SK-N-SH (cell line): ENCODE measurements around the gene LCMT1. TPM values are rescaled to one million over a fixed set of nuclear protein-coding genes. Genes with fewer than 3 reads are reported as not detected.

Source experiments
- CTCF ChIA-PET: fragments of 300-600, 350-600 bp; formaldehyde crosslinking; extraction: SDS; loops from one replicate; lab custom pipeline; 2021; lab: Yijun Ruan, JAX
- POLR2A ChIA-PET: fragments of 350-600 bp; sonication (Branson Sonifier 250); formaldehyde crosslinking; extraction: SDS; loops from one replicate; lab custom pipeline; 2020; ENCODE audit warnings: antibody characterized with exemption, inconsistent platforms; lab: Yijun Ruan, JAX
- DNase-seq: peaks from one replicate; pipeline ENCODE4 v3.0.0; 2012
- H2AFZ ChIP-seq: fragments of 200-600 bp; sonication (generic); 2 replicates; pipeline ENCODE4 v1.8.1; 2016; ENCODE audit warnings: antibody characterized with exemption, mild to moderate bottlenecking, low read depth
- H3F3A ChIP-seq: fragments of 200-600 bp; sonication (generic); replicated peaks from 2 replicates; pipeline ENCODE3; 2016; ENCODE audit warnings: antibody characterized with exemption, mild to moderate bottlenecking; ENCODE audit not compliant: insufficient read depth
- H3K27ac ChIP-seq, 2 experiments: fragments of 200-500 bp in 1 of 2; fragments of 200-600 bp in 1 of 2; sonication (Bioruptor generic) in 1 of 2; sonication (generic), shearing (Covaris generic) in 1 of 2; 2 replicates each; pipeline versions ENCODE4 v1.5.1 to v1.6.1; 2014 to 2016; ENCODE audit warnings: low read depth in 2 of 2, inconsistent platforms in 1 of 2, low read length in 1 of 2, mild to moderate bottlenecking in 1 of 2, mixed read lengths in 1 of 2
- H3K27me3 ChIP-seq: fragments of 200-600 bp; sonication (generic), shearing (Covaris generic); 2 replicates; pipeline ENCODE4 v1.6.1; 2016; ENCODE audit warnings: mixed run types; ENCODE audit not compliant: insufficient read depth
- H3K36me3 ChIP-seq, 2 experiments: fragments of 200-500 bp in 1 of 2; fragments of 200-600 bp in 1 of 2; sonication (Bioruptor generic) in 1 of 2; sonication (generic) in 1 of 2; replicated peaks in 1 of 2; 2 replicates each; pipeline versions ENCODE3 to v1.5.1; 2014 to 2016; ENCODE audit warnings: low read length in 1 of 2, mild to moderate bottlenecking in 1 of 2; ENCODE audit not compliant: insufficient read depth in 2 of 2, control insufficient read depth in 1 of 2
- H3K4me1 ChIP-seq, 2 experiments: fragments of 200-500 bp in 1 of 2; fragments of 200-600 bp in 1 of 2; sonication (Bioruptor generic) in 1 of 2; sonication (generic), shearing (Covaris generic) in 1 of 2; 2 replicates each; pipeline versions ENCODE4 v1.5.1 to v1.6.1; 2014 to 2016; ENCODE audit warnings: low read depth in 1 of 2, low read length in 1 of 2, mixed run types in 1 of 2; ENCODE audit not compliant: insufficient read depth in 2 of 2, control insufficient read depth in 1 of 2
- H3K4me2 ChIP-seq: fragments of 200-600 bp; sonication (generic), shearing (Covaris generic); 2 replicates; pipeline ENCODE4 v1.6.1; 2017; ENCODE audit warnings: mixed run types
- H3K4me3 ChIP-seq, 2 experiments: fragments of 200-500 bp in 1 of 2; fragments of 200-600 bp in 1 of 2; sonication (Bioruptor generic) in 1 of 2; sonication (generic), shearing (Covaris generic) in 1 of 2; 2 replicates each; pipeline versions ENCODE4 v1.5.1 to v1.8.1; 2014 to 2016; ENCODE audit warnings: low read depth in 2 of 2, inconsistent platforms in 1 of 2, low read length in 1 of 2, mild to moderate bottlenecking in 1 of 2, mixed read lengths in 1 of 2, moderate library complexity in 1 of 2
- H3K79me2 ChIP-seq: fragments of 200-600 bp; sonication (generic); 2 replicates; pipeline ENCODE4 v1.8.1; 2017; ENCODE audit warnings: mild to moderate bottlenecking; ENCODE audit not compliant: insufficient read depth
- H3K9ac ChIP-seq: fragments of 200-600 bp; sonication (generic); 2 replicates; pipeline ENCODE4 v1.6.1; 2017; ENCODE audit warnings: mixed run types
- H3K9me2 ChIP-seq: fragments of 200-600 bp; sonication (generic); 2 replicates; pipeline ENCODE4 v1.6.1; 2017; ENCODE audit warnings: mixed run types
- H3K9me3 ChIP-seq: fragments of 200-600 bp; sonication (generic); 2 replicates; pipeline ENCODE4 v1.6.1; 2017; ENCODE audit warnings: mixed run types, mild to moderate bottlenecking, moderate library complexity
- H4K20me1 ChIP-seq: fragments of 200-600 bp; sonication (generic); 2 replicates; pipeline ENCODE4 v1.6.1; 2017; ENCODE audit warnings: mild to moderate bottlenecking, mixed run types; ENCODE audit not compliant: insufficient read depth
- CHD2 ChIP-seq: fragments of 150-350 bp; IDR thresholded peaks from 2 replicates; pipeline ENCODE4 v1.6.1; 2018; ENCODE audit warnings: low read length; ENCODE audit not compliant: partially characterized antibody
- FOSL2 ChIP-seq: IDR thresholded peaks from 2 replicates; pipeline ENCODE4 v1.4.0; 2012; ENCODE audit warnings: low read depth, mild to moderate bottlenecking, moderate library complexity, borderline replicate concordance
- GABPA ChIP-seq: IDR thresholded peaks from 2 replicates; pipeline ENCODE4 v1.4.0; 2012; ENCODE audit warnings: low read depth, mild to moderate bottlenecking
- GATA2 ChIP-seq: sonication (generic); formaldehyde crosslinking; IDR thresholded peaks from 2 replicates; pipeline ENCODE4 v1.5.0; 2020; ENCODE audit warnings: mild to moderate bottlenecking, missing genetic modification reagents
- JUND ChIP-seq: IDR thresholded peaks from 2 replicates; pipeline ENCODE4 v1.4.0; 2012
- NFIC ChIP-seq: IDR thresholded peaks from 2 replicates; pipeline ENCODE4 v1.4.0; 2012; ENCODE audit warnings: borderline replicate concordance
- POLR2AphosphoS5 ChIP-seq: IDR thresholded peaks from 2 replicates; pipeline ENCODE4 v1.6.1; 2012; ENCODE audit warnings: low read depth, low read length
- RCOR1 ChIP-seq: fragments of 150-350 bp; IDR thresholded peaks from 2 replicates; pipeline ENCODE4 v1.6.1; 2017; ENCODE audit warnings: antibody characterized with exemption, low read length
- RFX5 ChIP-seq: IDR thresholded peaks from 2 replicates; pipeline ENCODE4 v1.6.1; 2012; ENCODE audit warnings: mild to moderate bottlenecking, improper control_type of control experiment, low read length
- SMC3 ChIP-seq: IDR thresholded peaks from 2 replicates; pipeline ENCODE4 v1.6.1; 2012; ENCODE audit warnings: low read depth, low read length, improper control_type of control experiment
- TAF1 ChIP-seq: IDR thresholded peaks from 2 replicates; pipeline ENCODE4 v1.6.1; 2012; ENCODE audit warnings: low read depth, mild to moderate bottlenecking, low read length, moderate library complexity, borderline replicate concordance
- TCF12 ChIP-seq: IDR thresholded peaks from 2 replicates; pipeline ENCODE4 v1.4.0; 2012
- TEAD4 ChIP-seq: IDR thresholded peaks from 2 replicates; pipeline ENCODE4 v1.4.0; 2012; ENCODE audit warnings: mild to moderate bottlenecking, borderline replicate concordance; ENCODE audit not compliant: insufficient read depth
- WGBS: methylation state at CpG from one replicate; pipeline ENCODE4 v1.1.6; 2017; ENCODE audit warnings: low lambda C conversion rate; 5-methylcytosine and 5-hydroxymethylcytosine counted together
- polyA plus RNA-seq, 3 experiments: library from polyadenylated mRNA; depleted of rRNA; stranded (reverse); fragments of >200 nt; gene quantifications; 2 replicates each; pipeline ENCODE4 v1.2.3, GENCODE V29; 2012
- TF ChIP-seq, protein P1 (sequence below): IDR thresholded peaks from 2 replicates; pipeline ENCODE4 v1.4.0; 2012; ENCODE audit warnings: low read depth
- TF ChIP-seq, protein P2 (sequence below): fragments of 150-350 bp; IDR thresholded peaks from 2 replicates; pipeline ENCODE4 v1.6.1; 2016; ENCODE audit warnings: mild to moderate bottlenecking, low read depth, low read length
- TF ChIP-seq, protein P3 (sequence below): IDR thresholded peaks from 2 replicates; pipeline ENCODE4; 2012
- TF ChIP-seq, protein P4 (sequence below): fragments of 200-600 bp; sonication (generic); IDR thresholded peaks from 2 replicates; pipeline ENCODE4 v1.6.1; 2017; ENCODE audit warnings: antibody characterized with exemption, mild to moderate bottlenecking, moderate library complexity
- TF ChIP-seq, protein P5 (sequence below): IDR thresholded peaks from 2 replicates; pipeline ENCODE4 v1.4.0; 2012; ENCODE audit warnings: low read depth, borderline replicate concordance
- TF ChIP-seq, protein P6 (sequence below): IDR thresholded peaks from 2 replicates; pipeline ENCODE4 v1.6.1; 2012; ENCODE audit warnings: mild to moderate bottlenecking, low read depth, low read length, moderate library complexity

The LCMT1 gene
- polyA plus RNA-seq, 1 of the 3 experiments (the other 2 are of a cell fraction): 29.8 TPM

DNA sequence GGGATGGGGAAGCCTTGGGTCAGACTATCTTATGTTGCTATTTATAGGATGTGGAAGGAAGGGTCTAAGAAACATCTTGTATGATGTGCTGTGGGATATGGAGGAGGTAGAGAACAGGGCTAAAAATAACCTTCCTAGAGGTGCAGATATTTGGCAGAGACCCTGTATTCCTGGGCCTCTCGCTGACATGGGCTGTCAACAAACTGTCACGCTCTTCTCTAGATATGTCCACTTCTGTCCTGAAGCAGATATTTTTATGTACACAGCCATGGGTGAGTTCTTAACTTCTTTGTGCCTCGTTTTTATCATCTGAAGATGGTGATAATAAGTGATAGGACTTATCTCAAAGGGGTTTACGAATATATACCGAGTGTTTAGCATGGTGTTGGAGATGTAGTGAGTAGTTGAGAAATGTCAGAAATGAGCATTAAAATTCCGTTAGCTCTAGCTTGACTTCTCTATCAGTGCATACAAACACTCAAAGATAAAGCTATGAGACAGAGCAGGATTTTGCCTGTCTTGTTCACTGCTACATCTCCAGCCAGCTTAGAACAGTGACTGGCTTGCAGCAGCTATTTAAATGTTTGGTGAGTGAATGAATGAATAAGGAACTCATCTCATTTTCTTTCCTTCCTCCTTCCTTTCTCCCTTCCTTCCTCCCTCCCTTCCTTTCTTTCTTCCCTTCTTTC lies 102.3 kb downstream of the LCMT1 start (continued):
- TF ChIP-seq, protein P1, sequence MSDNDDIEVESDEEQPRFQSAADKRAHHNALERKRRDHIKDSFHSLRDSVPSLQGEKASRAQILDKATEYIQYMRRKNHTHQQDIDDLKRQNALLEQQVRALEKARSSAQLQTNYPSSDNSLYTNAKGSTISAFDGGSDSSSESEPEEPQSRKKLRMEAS: no peak
- no peak for TF ChIP-seq TAF1
- TF ChIP-seq, protein P2, sequence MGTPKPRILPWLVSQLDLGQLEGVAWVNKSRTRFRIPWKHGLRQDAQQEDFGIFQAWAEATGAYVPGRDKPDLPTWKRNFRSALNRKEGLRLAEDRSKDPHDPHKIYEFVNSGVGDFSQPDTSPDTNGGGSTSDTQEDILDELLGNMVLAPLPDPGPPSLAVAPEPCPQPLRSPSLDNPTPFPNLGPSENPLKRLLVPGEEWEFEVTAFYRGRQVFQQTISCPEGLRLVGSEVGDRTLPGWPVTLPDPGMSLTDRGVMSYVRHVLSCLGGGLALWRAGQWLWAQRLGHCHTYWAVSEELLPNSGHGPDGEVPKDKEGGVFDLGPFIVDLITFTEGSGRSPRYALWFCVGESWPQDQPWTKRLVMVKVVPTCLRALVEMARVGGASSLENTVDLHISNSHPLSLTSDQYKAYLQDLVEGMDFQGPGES: no peak
- TF ChIP-seq, all 33 proteins: peak for 0

DNA sequence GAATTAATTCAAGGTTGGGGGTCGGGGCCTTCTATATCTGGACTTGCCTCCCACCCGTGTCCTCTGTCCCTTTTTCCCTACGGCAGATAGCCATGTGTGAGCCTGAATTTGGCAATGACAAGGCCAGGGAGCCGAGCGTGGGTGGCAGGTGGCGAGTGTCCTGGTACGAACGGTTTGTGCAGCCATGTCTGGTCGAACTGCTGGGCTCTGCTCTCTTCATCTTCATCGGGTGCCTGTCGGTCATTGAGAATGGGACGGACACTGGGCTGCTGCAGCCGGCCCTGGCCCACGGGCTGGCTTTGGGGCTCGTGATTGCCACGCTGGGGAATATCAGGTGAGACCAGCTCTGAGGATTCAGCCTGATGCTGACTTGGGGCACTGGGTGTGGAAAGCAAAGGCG lies 105.6 kb downstream of the LCMT1 start:
- no peaks in the 10 kb centered on the region for H4K20me1 ChIP-seq
- CTCF ChIA-PET: interaction anchor here (1.8 kb wide), 1 partner anchor 8 kb away, joined by 11 read pairs; no protein-coding TSS in a partner anchor
- no peak for DNase-seq
- H3K4me2 ChIP-seq: no peak overlapping the region
- no peaks in the 10 kb centered on the region for H3K79me2 ChIP-seq
- POLR2A ChIA-PET: no interaction called here
- H3K4me1 ChIP-seq: no peaks in the 10 kb centered on the region
- H3K36me3 ChIP-seq: no peaks in the 10 kb centered on the region
- H3K9ac ChIP-seq: no peak overlapping the region
- WGBS: 66% methylated on average over 14 of the region's 17 CpGs
- no peaks in the 10 kb centered on the region for H3F3A ChIP-seq
- no peaks in the 10 kb centered on the region for H3K9me3 ChIP-seq
- no peak overlapping the region for H3K4me3 ChIP-seq
- H2AFZ ChIP-seq: no peak overlapping the region
- H3K27ac ChIP-seq: no peak overlapping the region
- no peaks in the 10 kb centered on the region for H3K9me2 ChIP-seq
- H3K27me3 ChIP-seq: peaks cover 5% of the 10 kb centered on the region
- TF ChIP-seq RFX5 (no peak), TEAD4 (no peak), SMC3 (no peak), RCOR1 (no peak), GATA2 (CRISPR knock-in tag) (no peak), GABPA (no peak), NFIC (no peak), TCF12 (no peak), CHD2 (no peak), JUND (no peak), POLR2AphosphoS5 (no peak), TAF1 (no peak), FOSL2 (no peak)
- TF ChIP-seq, protein P3, sequence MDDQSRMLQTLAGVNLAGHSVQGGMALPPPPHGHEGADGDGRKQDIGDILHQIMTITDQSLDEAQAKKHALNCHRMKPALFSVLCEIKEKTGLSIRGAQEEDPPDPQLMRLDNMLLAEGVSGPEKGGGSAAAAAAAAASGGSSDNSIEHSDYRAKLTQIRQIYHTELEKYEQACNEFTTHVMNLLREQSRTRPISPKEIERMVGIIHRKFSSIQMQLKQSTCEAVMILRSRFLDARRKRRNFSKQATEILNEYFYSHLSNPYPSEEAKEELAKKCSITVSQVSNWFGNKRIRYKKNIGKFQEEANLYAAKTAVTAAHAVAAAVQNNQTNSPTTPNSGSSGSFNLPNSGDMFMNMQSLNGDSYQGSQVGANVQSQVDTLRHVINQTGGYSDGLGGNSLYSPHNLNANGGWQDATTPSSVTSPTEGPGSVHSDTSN: no peak
- TF ChIP-seq, protein P2: no peak
- TF ChIP-seq, protein P4, sequence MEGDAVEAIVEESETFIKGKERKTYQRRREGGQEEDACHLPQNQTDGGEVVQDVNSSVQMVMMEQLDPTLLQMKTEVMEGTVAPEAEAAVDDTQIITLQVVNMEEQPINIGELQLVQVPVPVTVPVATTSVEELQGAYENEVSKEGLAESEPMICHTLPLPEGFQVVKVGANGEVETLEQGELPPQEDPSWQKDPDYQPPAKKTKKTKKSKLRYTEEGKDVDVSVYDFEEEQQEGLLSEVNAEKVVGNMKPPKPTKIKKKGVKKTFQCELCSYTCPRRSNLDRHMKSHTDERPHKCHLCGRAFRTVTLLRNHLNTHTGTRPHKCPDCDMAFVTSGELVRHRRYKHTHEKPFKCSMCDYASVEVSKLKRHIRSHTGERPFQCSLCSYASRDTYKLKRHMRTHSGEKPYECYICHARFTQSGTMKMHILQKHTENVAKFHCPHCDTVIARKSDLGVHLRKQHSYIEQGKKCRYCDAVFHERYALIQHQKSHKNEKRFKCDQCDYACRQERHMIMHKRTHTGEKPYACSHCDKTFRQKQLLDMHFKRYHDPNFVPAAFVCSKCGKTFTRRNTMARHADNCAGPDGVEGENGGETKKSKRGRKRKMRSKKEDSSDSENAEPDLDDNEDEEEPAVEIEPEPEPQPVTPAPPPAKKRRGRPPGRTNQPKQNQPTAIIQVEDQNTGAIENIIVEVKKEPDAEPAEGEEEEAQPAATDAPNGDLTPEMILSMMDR: no peak
- TF ChIP-seq, protein P5, sequence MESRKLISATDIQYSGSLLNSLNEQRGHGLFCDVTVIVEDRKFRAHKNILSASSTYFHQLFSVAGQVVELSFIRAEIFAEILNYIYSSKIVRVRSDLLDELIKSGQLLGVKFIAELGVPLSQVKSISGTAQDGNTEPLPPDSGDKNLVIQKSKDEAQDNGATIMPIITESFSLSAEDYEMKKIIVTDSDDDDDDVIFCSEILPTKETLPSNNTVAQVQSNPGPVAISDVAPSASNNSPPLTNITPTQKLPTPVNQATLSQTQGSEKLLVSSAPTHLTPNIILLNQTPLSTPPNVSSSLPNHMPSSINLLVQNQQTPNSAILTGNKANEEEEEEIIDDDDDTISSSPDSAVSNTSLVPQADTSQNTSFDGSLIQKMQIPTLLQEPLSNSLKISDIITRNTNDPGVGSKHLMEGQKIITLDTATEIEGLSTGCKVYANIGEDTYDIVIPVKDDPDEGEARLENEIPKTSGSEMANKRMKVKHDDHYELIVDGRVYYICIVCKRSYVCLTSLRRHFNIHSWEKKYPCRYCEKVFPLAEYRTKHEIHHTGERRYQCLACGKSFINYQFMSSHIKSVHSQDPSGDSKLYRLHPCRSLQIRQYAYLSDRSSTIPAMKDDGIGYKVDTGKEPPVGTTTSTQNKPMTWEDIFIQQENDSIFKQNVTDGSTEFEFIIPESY: no peak
- TF ChIP-seq, protein P6, sequence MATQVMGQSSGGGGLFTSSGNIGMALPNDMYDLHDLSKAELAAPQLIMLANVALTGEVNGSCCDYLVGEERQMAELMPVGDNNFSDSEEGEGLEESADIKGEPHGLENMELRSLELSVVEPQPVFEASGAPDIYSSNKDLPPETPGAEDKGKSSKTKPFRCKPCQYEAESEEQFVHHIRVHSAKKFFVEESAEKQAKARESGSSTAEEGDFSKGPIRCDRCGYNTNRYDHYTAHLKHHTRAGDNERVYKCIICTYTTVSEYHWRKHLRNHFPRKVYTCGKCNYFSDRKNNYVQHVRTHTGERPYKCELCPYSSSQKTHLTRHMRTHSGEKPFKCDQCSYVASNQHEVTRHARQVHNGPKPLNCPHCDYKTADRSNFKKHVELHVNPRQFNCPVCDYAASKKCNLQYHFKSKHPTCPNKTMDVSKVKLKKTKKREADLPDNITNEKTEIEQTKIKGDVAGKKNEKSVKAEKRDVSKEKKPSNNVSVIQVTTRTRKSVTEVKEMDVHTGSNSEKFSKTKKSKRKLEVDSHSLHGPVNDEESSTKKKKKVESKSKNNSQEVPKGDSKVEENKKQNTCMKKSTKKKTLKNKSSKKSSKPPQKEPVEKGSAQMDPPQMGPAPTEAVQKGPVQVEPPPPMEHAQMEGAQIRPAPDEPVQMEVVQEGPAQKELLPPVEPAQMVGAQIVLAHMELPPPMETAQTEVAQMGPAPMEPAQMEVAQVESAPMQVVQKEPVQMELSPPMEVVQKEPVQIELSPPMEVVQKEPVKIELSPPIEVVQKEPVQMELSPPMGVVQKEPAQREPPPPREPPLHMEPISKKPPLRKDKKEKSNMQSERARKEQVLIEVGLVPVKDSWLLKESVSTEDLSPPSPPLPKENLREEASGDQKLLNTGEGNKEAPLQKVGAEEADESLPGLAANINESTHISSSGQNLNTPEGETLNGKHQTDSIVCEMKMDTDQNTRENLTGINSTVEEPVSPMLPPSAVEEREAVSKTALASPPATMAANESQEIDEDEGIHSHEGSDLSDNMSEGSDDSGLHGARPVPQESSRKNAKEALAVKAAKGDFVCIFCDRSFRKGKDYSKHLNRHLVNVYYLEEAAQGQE: no peak
